WERI-Rb-1 (cell line): ENCODE results near the gene RAB35.

Experiments used
- DNase-seq: peaks from one replicate; pipeline ENCODE4 v3.0.0-alpha.2; 2020
- H3K27ac ChIP-seq: fragments of 250-450 bp; sonication (Bioruptor Pico); 2 replicates; pipeline ENCODE4 v1.5.1; 2020; ENCODE audit warnings: mild to moderate bottlenecking, moderate library complexity
- H3K27me3 ChIP-seq: fragments of 250-450 bp; sonication (Bioruptor Pico); 2 replicates; pipeline ENCODE4 v1.5.1; 2021; ENCODE audit warnings: mild to moderate bottlenecking, low read depth, moderate library complexity; ENCODE audit not compliant: insufficient read depth, severe bottlenecking
- H3K36me3 ChIP-seq: fragments of 250-450 bp; sonication (Bioruptor Pico); 2 replicates; pipeline ENCODE4 v1.5.1; 2020; ENCODE audit warnings: mild to moderate bottlenecking, moderate library complexity
- H3K4me3 ChIP-seq: 2 replicates; pipeline ENCODE4 v1.5.1; 2011; ENCODE audit warnings: low read depth, mild to moderate bottlenecking, control low read depth, low read length
- H3K9me3 ChIP-seq: fragments of 250-450 bp; sonication (Bioruptor Pico); 2 replicates; pipeline ENCODE4 v1.5.1; 2021; ENCODE audit warnings: mild to moderate bottlenecking, moderate library complexity; ENCODE audit not compliant: severe bottlenecking
- TF ChIP-seq, protein P1 (sequence below): IDR thresholded peaks from 2 replicates; pipeline ENCODE4 v1.5.1; 2011; ENCODE audit warnings: low read depth, mild to moderate bottlenecking, control low read depth, inconsistent platforms, low read length

RAB35 gene

DNA sequence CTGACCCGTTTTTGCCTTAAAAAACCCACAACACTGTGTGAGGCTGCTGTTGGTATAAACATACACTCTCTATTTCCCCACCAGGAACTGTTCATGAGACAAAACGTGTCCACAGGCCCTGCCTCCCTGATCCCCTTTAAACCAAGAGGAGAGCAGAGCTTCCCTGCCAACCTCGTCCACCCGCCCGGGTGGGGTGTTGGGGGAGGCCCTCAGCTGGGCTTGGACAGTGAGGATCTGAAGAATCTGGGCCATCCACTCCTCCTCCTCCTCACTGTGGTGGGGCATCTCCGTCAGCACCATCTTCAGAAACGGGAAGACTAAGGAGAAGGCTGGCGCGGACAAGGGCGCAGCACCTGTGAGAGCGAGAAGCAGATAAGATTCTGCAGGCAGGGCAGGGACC lies 41.1 kb upstream of the RAB35 start:
- H3K4me3 ChIP-seq = no peak overlapping the region
- DNase-seq = no peak
- H3K36me3 ChIP-seq = peaks cover 97% of the 10 kb centered on the region
- H3K9me3 ChIP-seq = no peaks in the 10 kb centered on the region
- H3K27ac ChIP-seq = no peak overlapping the region
- H3K27me3 ChIP-seq = no peaks in the 10 kb centered on the region
- TF ChIP-seq, protein P1, sequence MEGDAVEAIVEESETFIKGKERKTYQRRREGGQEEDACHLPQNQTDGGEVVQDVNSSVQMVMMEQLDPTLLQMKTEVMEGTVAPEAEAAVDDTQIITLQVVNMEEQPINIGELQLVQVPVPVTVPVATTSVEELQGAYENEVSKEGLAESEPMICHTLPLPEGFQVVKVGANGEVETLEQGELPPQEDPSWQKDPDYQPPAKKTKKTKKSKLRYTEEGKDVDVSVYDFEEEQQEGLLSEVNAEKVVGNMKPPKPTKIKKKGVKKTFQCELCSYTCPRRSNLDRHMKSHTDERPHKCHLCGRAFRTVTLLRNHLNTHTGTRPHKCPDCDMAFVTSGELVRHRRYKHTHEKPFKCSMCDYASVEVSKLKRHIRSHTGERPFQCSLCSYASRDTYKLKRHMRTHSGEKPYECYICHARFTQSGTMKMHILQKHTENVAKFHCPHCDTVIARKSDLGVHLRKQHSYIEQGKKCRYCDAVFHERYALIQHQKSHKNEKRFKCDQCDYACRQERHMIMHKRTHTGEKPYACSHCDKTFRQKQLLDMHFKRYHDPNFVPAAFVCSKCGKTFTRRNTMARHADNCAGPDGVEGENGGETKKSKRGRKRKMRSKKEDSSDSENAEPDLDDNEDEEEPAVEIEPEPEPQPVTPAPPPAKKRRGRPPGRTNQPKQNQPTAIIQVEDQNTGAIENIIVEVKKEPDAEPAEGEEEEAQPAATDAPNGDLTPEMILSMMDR = no peak

DNA sequence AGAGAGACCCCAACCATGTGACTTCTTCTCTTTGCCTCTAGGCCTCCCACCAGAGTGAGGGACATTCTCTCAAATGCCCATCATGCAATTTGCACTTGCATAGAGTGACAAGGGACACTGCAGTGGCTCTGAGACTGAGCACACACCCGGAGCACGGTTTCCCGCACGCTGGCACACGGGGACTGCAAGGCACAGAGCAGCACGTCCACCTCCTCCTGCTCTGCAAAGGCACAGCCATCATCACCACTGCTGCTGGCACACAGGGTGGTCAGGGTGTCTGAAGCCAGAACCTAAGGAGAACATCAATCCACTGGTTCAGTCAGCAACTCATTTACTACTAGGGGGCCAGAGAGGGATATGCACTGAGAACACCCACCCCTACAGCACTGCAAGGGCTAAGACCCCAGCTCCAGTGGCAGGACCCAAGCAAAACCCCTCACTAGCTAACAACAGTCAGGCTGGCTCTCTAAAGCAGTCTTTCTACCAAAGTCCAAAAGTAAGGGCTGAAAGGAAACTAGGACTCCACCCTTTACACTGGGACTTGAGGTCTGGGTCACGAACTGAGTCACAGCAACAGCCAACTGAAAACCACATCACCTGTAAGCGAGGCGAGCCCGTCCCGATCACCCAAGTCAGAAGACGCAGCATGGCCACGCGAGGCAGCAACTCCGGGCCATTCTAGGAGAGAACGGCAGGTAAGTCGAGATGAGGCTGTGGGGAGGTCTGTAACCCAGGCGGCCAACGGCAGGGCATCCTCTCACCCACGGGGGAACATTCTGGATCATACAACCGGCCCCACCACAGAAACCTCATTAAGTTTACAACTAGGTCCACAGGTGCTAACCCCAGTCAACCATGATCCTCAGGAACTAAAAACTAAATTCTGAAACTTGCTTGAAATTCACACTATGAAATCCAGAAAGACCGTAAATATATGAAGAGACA lies 40.0 kb upstream of the RAB35 start:
- Histone ChIP-seq H3K36me3 (peaks cover 91% of the 10 kb centered on the region), H3K4me3 (no peak overlapping the region), H3K27ac (no peak overlapping the region), H3K9me3 (no peaks in the 10 kb centered on the region), H3K27me3 (no peaks in the 10 kb centered on the region)
- DNase-seq = no peak
- TF ChIP-seq, protein P1 = no peak

DNA sequence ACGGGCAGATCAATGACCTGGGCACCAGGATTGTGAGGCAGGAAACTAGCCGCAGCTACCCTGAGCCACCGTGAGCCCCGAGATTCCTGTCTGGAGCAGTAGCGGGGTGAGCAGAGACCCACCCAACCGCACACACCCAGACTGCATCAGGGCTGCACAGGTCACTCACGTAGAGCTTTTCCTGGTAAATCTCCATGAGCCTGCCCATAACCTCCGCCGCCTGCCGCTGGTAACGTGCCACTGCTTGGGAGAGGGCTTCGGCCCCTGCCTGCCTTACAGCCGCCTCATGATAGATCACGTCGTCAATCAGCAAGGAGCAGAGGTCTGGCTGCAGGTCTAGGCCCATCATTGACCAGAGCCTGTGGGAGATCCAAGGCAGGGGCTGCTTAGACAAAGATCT lies 38.5 kb upstream of the RAB35 start:
- Histone ChIP-seq H3K27ac (no peak overlapping the region), H3K4me3 (no peak overlapping the region), H3K36me3 (peaks cover 86% of the 10 kb centered on the region), H3K27me3 (no peaks in the 10 kb centered on the region), H3K9me3 (no peaks in the 10 kb centered on the region)
- no peak for DNase-seq
- TF ChIP-seq, protein P1 = no peak

DNA sequence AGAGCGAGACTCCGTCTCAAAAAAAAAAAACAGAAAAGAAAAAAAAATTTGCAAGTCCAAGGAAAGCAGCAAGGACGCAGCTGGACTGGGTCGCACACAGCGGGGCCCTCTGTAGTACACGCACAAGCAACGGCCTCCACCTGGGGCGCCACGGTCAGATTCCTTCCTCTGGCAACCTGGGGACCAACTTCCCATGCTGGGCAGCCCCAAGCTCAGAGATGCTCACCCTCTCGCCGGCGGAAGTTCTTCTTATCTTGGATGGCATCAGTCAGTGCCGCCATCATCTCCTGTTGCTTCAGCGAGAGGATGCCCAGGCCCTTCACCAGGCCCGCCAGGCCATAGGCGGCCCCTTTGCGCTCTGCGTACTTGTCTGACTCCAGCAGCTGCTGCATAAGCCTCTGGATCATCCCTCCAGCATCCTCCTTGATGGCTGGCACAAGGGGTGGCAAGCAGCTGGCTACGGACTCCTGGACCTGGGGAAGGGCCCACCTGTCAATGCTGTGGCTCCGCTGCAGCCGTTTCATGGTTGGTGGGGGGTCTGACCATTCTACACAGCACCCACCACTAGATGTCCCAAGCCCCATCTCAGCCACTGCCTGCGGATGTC lies 34.5 kb upstream of the RAB35 start:
- no peaks in the 10 kb centered on the region for H3K9me3 ChIP-seq
- H3K36me3 ChIP-seq = peaks cover 86% of the 10 kb centered on the region
- TF ChIP-seq, protein P1 = no peak
- no peak overlapping the region for H3K4me3 ChIP-seq
- DNase-seq = no peak
- no peaks in the 10 kb centered on the region for H3K27me3 ChIP-seq
- H3K27ac ChIP-seq = no peak overlapping the region

DNA sequence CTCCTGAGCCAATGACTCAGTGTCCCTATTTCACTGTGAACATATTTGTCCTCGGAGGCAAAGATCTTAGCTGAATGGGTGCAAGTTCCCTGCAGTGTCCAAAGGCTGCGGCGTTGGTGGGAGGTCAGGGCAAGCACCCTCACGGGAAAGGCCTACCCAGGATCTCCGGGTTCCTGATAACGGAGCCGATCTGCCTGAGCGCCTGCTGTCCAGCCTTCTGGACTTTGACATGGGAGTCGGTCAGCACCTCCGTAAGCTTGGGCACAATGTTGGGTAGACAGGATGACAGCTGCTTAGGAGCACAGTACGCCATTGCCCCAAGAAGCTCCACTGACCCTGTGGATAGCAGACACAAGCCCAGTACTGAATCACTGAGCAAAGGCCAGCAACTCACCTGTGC lies 31.5 kb upstream of the RAB35 start:
- H3K4me3 ChIP-seq = no peak overlapping the region
- peaks cover 84% of the 10 kb centered on the region for H3K36me3 ChIP-seq
- DNase-seq = no peak
- TF ChIP-seq, protein P1 = no peak
- H3K9me3 ChIP-seq = no peaks in the 10 kb centered on the region
- H3K27me3 ChIP-seq = no peaks in the 10 kb centered on the region
- H3K27ac ChIP-seq = no peak overlapping the region
